B cell (primary cell): Measurements from ENCODE around the gene PRR16. TPM values are rescaled to one million over a fixed set of nuclear protein-coding genes. Genes with fewer than 3 reads are reported as not detected.

Source experiments
- ATAC-seq: fragments of 200-7000 bp; cut with Tn5 transposase; one replicate; pipeline ENCODE4 v1.10.0; 2021; ENCODE audit warnings: low read depth, mild to moderate bottlenecking, moderate number of reproducible peaks, moderate library complexity
- CTCF ChIA-PET: fragments of 350-600 bp; sonication (Branson Sonifier 250); formaldehyde crosslinking; loops from one replicate; lab custom pipeline; 2021; ENCODE audit warnings: antibody characterized with exemption, inconsistent platforms; lab: Charles Lee
- POLR2A ChIA-PET: fragments of 350-600 bp; sonication (Branson Sonifier 250); formaldehyde crosslinking; loops from one replicate; lab custom pipeline; 2021; ENCODE audit warnings: antibody characterized with exemption; lab: Charles Lee
- DNase-seq: peaks from one replicate; pipeline ENCODE4 v3.0.0; 2013
- H2AFZ ChIP-seq: 2 replicates; pipeline ENCODE4 v1.6.1; 2012; ENCODE audit warnings: mild to moderate bottlenecking, low read depth, low read length; ENCODE audit not compliant: insufficient read depth, poor library complexity, severe bottlenecking
- H3K27ac ChIP-seq, 2 donors: 1 replicate in 1 of 2; 2 replicates in 1 of 2; pipeline ENCODE4 v1.5.1; 2012 to 2013; ENCODE audit warnings: low read length in 2 of 2, mild to moderate bottlenecking in 2 of 2, moderate library complexity in 1 of 2
- H3K27me3 ChIP-seq, 4 experiments: fragments of 200-600 bp in 1 of 4; sonication (generic) in 1 of 4; replicated peaks in 1 of 4; 1 replicate in 2 of 4; 2 replicates in 2 of 4; pipeline versions ENCODE4 v1.6.1 to v1.7.0; 2013 to 2016; ENCODE audit warnings: low read length in 3 of 4, mild to moderate bottlenecking in 2 of 4, mixed read lengths in 1 of 4, moderate library complexity in 1 of 4; ENCODE audit not compliant: insufficient read depth in 4 of 4, control insufficient read depth in 3 of 4; ENCODE audit errors: control extremely low read depth in 1 of 4
- H3K36me3 ChIP-seq, 2 experiments: replicated peaks in 1 of 2; 1 replicate in 1 of 2; 2 replicates in 1 of 2; pipeline versions ENCODE4 v1.6.1 to v1.7.1; 2013; ENCODE audit warnings: low read length in 1 of 2; ENCODE audit not compliant: insufficient read depth in 2 of 2, control insufficient read depth in 1 of 2; ENCODE audit errors: control extremely low read depth in 1 of 2, extremely low read depth in 1 of 2
- H3K4me1 ChIP-seq, 2 donors: fragments of 200-600 bp in 1 of 2; sonication (generic) in 1 of 2; 1 replicate in 1 of 2; 2 replicates in 1 of 2; pipeline versions ENCODE4 v1.5.1 to v1.6.1; 2013 to 2017; ENCODE audit warnings: low read length in 2 of 2; ENCODE audit not compliant: control insufficient read depth in 2 of 2, insufficient read depth in 2 of 2
- H3K4me2 ChIP-seq: replicated peaks from 2 replicates; pipeline ENCODE3; 2012; ENCODE audit warnings: mild to moderate bottlenecking, low read depth, low read length; ENCODE audit not compliant: poor library complexity, severe bottlenecking
- H3K4me3 ChIP-seq, 5 experiments: fragments of 200-600 bp in 1 of 5; sonication (generic) in 1 of 5; 1 replicate in 3 of 5; 2 replicates in 2 of 5; pipeline versions ENCODE4 v1.5.1 to v1.7.0; 2011 to 2016; ENCODE audit warnings: low read length in 4 of 5, mild to moderate bottlenecking in 4 of 5, low read depth in 2 of 5, control low read depth in 1 of 5, moderate library complexity in 1 of 5; ENCODE audit not compliant: insufficient read depth in 1 of 5; ENCODE audit errors: control extremely low read depth in 1 of 5, extremely low read depth in 1 of 5
- H3K79me2 ChIP-seq: fragments of 200-600 bp; sonication (generic); one replicate; pipeline ENCODE4 v1.6.0; 2016; ENCODE audit warnings: low read length; ENCODE audit not compliant: control insufficient read depth, insufficient read depth
- H3K9ac ChIP-seq: fragments of 200-600 bp; sonication (generic); 2 replicates; pipeline ENCODE4 v1.6.1; 2017; ENCODE audit warnings: mild to moderate bottlenecking, low read length, moderate library complexity
- H3K9me3 ChIP-seq, 3 donors: one replicate each; pipeline versions ENCODE4 v1.6.1 to v1.7.1; 2013; ENCODE audit warnings: low read length in 2 of 3; ENCODE audit not compliant: control insufficient read depth in 2 of 3, insufficient read depth in 1 of 3; ENCODE audit errors: control extremely low read depth in 1 of 3
- H4K20me1 ChIP-seq: 2 replicates; pipeline ENCODE4 v1.6.0; 2012; ENCODE audit warnings: mild to moderate bottlenecking, low read length; ENCODE audit not compliant: insufficient read depth, control insufficient read depth, poor library complexity, severe bottlenecking
- H3K27ac Mint-ChIP-seq: one replicate; pipeline ENCODE4 v1.8.0; 2021; ENCODE audit warnings: mixed read lengths
- H3K27me3 Mint-ChIP-seq: one replicate; pipeline ENCODE4 v1.8.0; 2021; ENCODE audit warnings: mixed read lengths
- H3K4me1 Mint-ChIP-seq: one replicate; pipeline ENCODE4 v1.8.0; 2021; ENCODE audit warnings: mixed read lengths
- H3K4me3 Mint-ChIP-seq: one replicate; pipeline ENCODE4 v1.8.0; 2021; ENCODE audit warnings: mixed read lengths
- H3K9me3 Mint-ChIP-seq: one replicate; pipeline ENCODE4 v1.8.0; 2022; ENCODE audit warnings: mixed read lengths; ENCODE audit not compliant: insufficient read depth
- CTCF ChIP-seq: fragments of 200-600 bp; IDR thresholded peaks from one replicate; pipeline ENCODE4 v1.8.0; 2022; ENCODE audit warnings: antibody characterized with exemption, mild to moderate bottlenecking
- EZH2 ChIP-seq: IDR thresholded peaks from 2 replicates; pipeline ENCODE4 v1.6.1; 2012; ENCODE audit warnings: borderline replicate concordance, low read depth, mild to moderate bottlenecking, moderate library complexity, low read length; ENCODE audit not compliant: insufficient read depth, poor library complexity, severe bottlenecking
- WGBS: methylation state at CpG from one replicate; pipeline ENCODE4 v1.1.5; 2013; ENCODE audit warnings: missing lambda C conversion rate; ENCODE audit not compliant: insufficient coverage; 5-methylcytosine and 5-hydroxymethylcytosine counted together
- intact Hi-C: fragments of 100-400 bp; cut with micrococcal nuclease; formaldehyde crosslinking; loops from one replicate; pipeline ENCODE4 v1.10.0; 2022
- polyA plus RNA-seq: library from polyadenylated mRNA; depleted of rRNA; stranded (reverse); fragments of >200 nt; gene quantifications from 2 replicates; pipeline ENCODE4 v1.2.3, GENCODE V29; 2012
- total RNA-seq, 2 donors: library from RNA; stranded (reverse); fragments of 120-200 nt in 1 of 2; gene quantifications; 1 replicate in 1 of 2; 2 replicates in 1 of 2; pipeline versions ENCODE4 v1.2.3 to v1.2.4, GENCODE V29; 2013 to 2022

Gene PRR16
- total and polyA plus RNA-seq, 2 donors (not counting 1 experiment from before 2014, with no cell fraction given): 0.16 TPM; not detected in 1

DNA sequence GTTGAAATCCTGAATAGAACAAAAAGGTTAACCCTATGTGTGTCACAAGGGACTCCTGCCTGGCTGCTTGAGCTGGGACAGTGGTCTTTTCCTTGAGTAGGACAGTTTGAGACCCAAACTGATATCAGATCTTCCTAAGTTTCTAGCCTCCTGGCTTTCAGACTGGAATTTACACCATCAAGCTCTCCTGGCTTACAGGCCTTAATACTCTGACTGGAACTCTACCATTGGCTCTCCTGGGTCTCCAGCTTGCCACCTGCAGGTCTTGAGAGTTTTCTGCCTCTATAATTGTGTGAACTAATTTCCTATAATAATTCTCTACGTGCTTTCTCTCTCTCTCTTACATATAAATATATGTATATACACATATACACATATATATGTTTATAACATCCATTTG, 112.5 kb downstream of the PRR16 start:
- no peaks in the 10 kb centered on the region for H3K36me3 ChIP-seq
- no CpG with 5 or more reads among the region's 1 CpG for WGBS
- H3K27ac Mint-ChIP-seq: no peak overlapping the region
- H3K9ac ChIP-seq: no peak overlapping the region
- peaks cover 4% of the 10 kb centered on the region for H3K9me3 Mint-ChIP-seq
- H2AFZ ChIP-seq: no peak overlapping the region
- H3K27me3 Mint-ChIP-seq: no peaks in the 10 kb centered on the region
- H3K4me2 ChIP-seq: no peak overlapping the region
- no peaks in the 10 kb centered on the region for H3K27me3 ChIP-seq
- intact Hi-C loops: no loop called here
- H4K20me1 ChIP-seq: no peaks in the 10 kb centered on the region
- DNase-seq: no peak
- no peak overlapping the region for H3K27ac ChIP-seq
- no peak for ATAC-seq
- no peak for TF ChIP-seq EZH2
- TF ChIP-seq CTCF: no peak
- H3K4me1 ChIP-seq: no peaks in the 10 kb centered on the region
- H3K9me3 ChIP-seq: no peaks in the 10 kb centered on the region
- H3K79me2 ChIP-seq: no peaks in the 10 kb centered on the region
- ChIA-PET POLR2A (no interaction called here), CTCF (no interaction called here)
- no peak overlapping the region for H3K4me3 ChIP-seq
- no peak overlapping the region for H3K4me3 Mint-ChIP-seq
- no peaks in the 10 kb centered on the region for H3K4me1 Mint-ChIP-seq

DNA sequence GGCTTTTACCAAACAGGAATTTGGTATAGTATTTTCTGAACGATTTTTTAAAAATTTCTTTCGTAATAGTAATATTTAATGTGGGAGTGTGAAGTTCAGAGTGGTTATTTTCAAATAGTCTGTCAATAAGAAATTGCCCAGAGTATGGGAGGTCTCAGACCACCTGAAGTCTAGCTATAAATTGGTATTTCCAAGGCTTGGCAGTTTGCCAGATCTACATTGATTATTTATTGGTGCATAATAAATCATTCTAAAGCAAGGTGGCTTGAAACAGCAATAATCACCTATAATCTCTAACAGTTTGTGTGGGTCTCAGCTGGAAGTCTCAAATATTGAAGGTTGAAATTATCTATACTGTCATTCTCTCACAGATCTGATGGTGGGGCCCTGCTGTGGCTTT, 118.5 kb downstream of the PRR16 start:
- Histone ChIP-seq H3K79me2 (no peaks in the 10 kb centered on the region), H3K9ac (no peak overlapping the region), H3K4me1 (no peaks in the 10 kb centered on the region), H3K4me2 (no peak overlapping the region), H2AFZ (no peak overlapping the region), H3K27ac (no peak overlapping the region), H3K36me3 (no peaks in the 10 kb centered on the region), H3K27me3 (no peaks in the 10 kb centered on the region), H3K9me3 (no peaks in the 10 kb centered on the region), H3K4me3 (no peak overlapping the region), H4K20me1 (no peaks in the 10 kb centered on the region)
- POLR2A ChIA-PET: no interaction called here
- Mint-ChIP-seq H3K27ac (no peak overlapping the region), H3K9me3 (peaks cover 4% of the 10 kb centered on the region), H3K4me3 (no peak overlapping the region), H3K27me3 (no peaks in the 10 kb centered on the region), H3K4me1 (no peaks in the 10 kb centered on the region)
- TF ChIP-seq CTCF (no peak), EZH2 (no peak)
- intact Hi-C loops: no loop called here
- WGBS: 90% methylated on average over 2 of the region's 2 CpGs
- ATAC-seq (no peak), DNase-seq (no peak)
- CTCF ChIA-PET: no interaction called here
